GM12878 (cell line): ENCODE data around the gene REV1. TPM values are rescaled to one million over a fixed set of nuclear protein-coding genes. Genes with fewer than 3 reads are reported as not detected.

ENCODE experiments used
- ATAC-seq: fragments of 200-7000 bp; cut with Tn5 transposase; 3 replicates; pipeline ENCODE4 v1.9.1; 2020; ENCODE audit warnings: mild to moderate bottlenecking, moderate library complexity
- BruUV-seq: library from RNA; stranded (reverse); fragments of 400-500 nt; replicated peaks from 2 replicates; lab custom pipeline; 2021; lab: Mats Ljungman, UMichigan
- CTCF ChIA-PET: fragments of 300-600 bp; sonication (Branson Sonifier 250); formaldehyde crosslinking; extraction: SDS; loops from one replicate; lab custom pipeline; 2021; ENCODE audit warnings: inconsistent platforms; lab: Yijun Ruan, JAX
- POLR2A ChIA-PET: fragments of 350-600 bp; formaldehyde crosslinking; extraction: SDS; loops from one replicate; lab custom pipeline; 2021; ENCODE audit warnings: inconsistent platforms; lab: Charles Lee
- RAD21 ChIA-PET: fragments of 300-600 bp; sonication (Branson Sonifier 250); formaldehyde crosslinking; loops from one replicate; lab custom pipeline; 2023; ENCODE audit warnings: antibody characterized with exemption; ENCODE audit not compliant: unreplicated experiment; lab: Charles Lee
- SMC1A ChIA-PET: fragments of 300-600 bp; sonication (Branson Sonifier 250); formaldehyde crosslinking; loops from one replicate; lab custom pipeline; 2023; ENCODE audit not compliant: unreplicated experiment, uncharacterized antibody; lab: Charles Lee
- DNase-seq: peaks from one replicate; pipeline ENCODE4 v3.0.0-alpha.2; 2011; ENCODE audit warnings: low read depth, low spot score
- FAIRE-seq: peaks from 3 replicates; lab custom pipeline; 2011; peaks lifted over from hg19 to GRCh38; lab: Jason Lieb, UNC
- H2AFZ ChIP-seq: 2 replicates; pipeline ENCODE4 v1.6.0; 2011; ENCODE audit warnings: low read depth, low read length, control low read depth; ENCODE audit not compliant: control insufficient read depth
- H3K27ac ChIP-seq: 2 replicates; pipeline ENCODE4 v1.5.1; 2011; ENCODE audit warnings: control low read depth; ENCODE audit not compliant: control insufficient read depth, insufficient read depth
- H3K27me3 ChIP-seq, 2 experiments: replicated peaks in 1 of 2; 2 replicates each; pipeline versions ENCODE4 v1.6.0 to v1.6.1; 2011; ENCODE audit warnings: low read length in 1 of 2; ENCODE audit not compliant: control insufficient read depth in 2 of 2, insufficient read depth in 2 of 2
- H3K36me3 ChIP-seq, 2 experiments: 2 replicates each; pipeline ENCODE4 v1.5.1; 2011; ENCODE audit warnings: low read length in 1 of 2; ENCODE audit not compliant: control insufficient read depth in 2 of 2, insufficient read depth in 2 of 2
- H3K4me1 ChIP-seq: 2 replicates; pipeline ENCODE4 v1.6.1; 2011; ENCODE audit warnings: mild to moderate bottlenecking, low read length, moderate library complexity, mixed read lengths; ENCODE audit not compliant: control insufficient read depth, insufficient read depth
- H3K4me2 ChIP-seq: 2 replicates; pipeline ENCODE4 v1.6.0; 2011; ENCODE audit warnings: control low read depth; ENCODE audit not compliant: control insufficient read depth, insufficient read depth
- H3K4me3 ChIP-seq: fragments of 200-600 bp; sonication (generic); 2 replicates; pipeline ENCODE4 v1.5.1; 2016
- H3K79me2 ChIP-seq: 2 replicates; pipeline ENCODE4 v1.6.0; 2011; ENCODE audit warnings: low read length; ENCODE audit not compliant: control insufficient read depth, insufficient read depth
- H3K9ac ChIP-seq: 2 replicates; pipeline ENCODE4 v1.8.0; 2011; ENCODE audit warnings: low read length, control low read depth, mixed read lengths; ENCODE audit not compliant: control insufficient read depth, insufficient read depth
- H3K9me3 ChIP-seq: replicated peaks from 3 replicates; pipeline ENCODE4 v1.5.1; 2011; ENCODE audit warnings: mild to moderate bottlenecking, low read length; ENCODE audit not compliant: control insufficient read depth, insufficient read depth
- H4K20me1 ChIP-seq: 2 replicates; pipeline ENCODE4 v1.6.0; 2011; ENCODE audit not compliant: control insufficient read depth, insufficient read depth
- ATF2 ChIP-seq: IDR thresholded peaks from 2 replicates; pipeline ENCODE4 v1.6.1; 2012; ENCODE audit warnings: low read length, inconsistent platforms
- FOXK2 ChIP-seq: fragments of 450-650 bp; IDR thresholded peaks from 2 replicates; pipeline ENCODE4 v1.6.1; 2017; ENCODE audit warnings: mild to moderate bottlenecking, moderate library complexity
- GABPA ChIP-seq: IDR thresholded peaks from 2 replicates; pipeline ENCODE4 v1.6.1; 2014; ENCODE audit warnings: antibody characterized with exemption, low read depth, mild to moderate bottlenecking, inconsistent platforms
- HCFC1 ChIP-seq: fragments of 150-350 bp; IDR thresholded peaks from 2 replicates; pipeline ENCODE4 v1.6.1; 2014; ENCODE audit warnings: low read length
- LARP7 ChIP-seq: fragments of 450-650 bp; IDR thresholded peaks from 2 replicates; pipeline ENCODE4 v1.6.1; 2017; ENCODE audit warnings: mild to moderate bottlenecking
- PML ChIP-seq: IDR thresholded peaks from 2 replicates; pipeline ENCODE4 v1.6.1; 2012; ENCODE audit warnings: low read length, inconsistent platforms
- SIX5 ChIP-seq: IDR thresholded peaks from 2 replicates; pipeline ENCODE4 v1.6.1; 2011; ENCODE audit warnings: mild to moderate bottlenecking, low read depth, low read length, moderate library complexity; ENCODE audit not compliant: severe bottlenecking
- SMC3 ChIP-seq: IDR thresholded peaks from 2 replicates; pipeline ENCODE4 v1.6.1; 2011; ENCODE audit warnings: low read length, improper control_type of control experiment, borderline replicate concordance
- TCF12 ChIP-seq: IDR thresholded peaks from 2 replicates; pipeline ENCODE4 v1.6.1; 2011; ENCODE audit warnings: low read depth, mild to moderate bottlenecking, low read length
- WRNIP1 ChIP-seq: IDR thresholded peaks from 2 replicates; pipeline ENCODE4 v1.6.1; 2011; ENCODE audit warnings: low read depth, low read length, improper control_type of control experiment, borderline replicate concordance
- ZBED1 ChIP-seq: IDR thresholded peaks from 2 replicates; pipeline ENCODE4 v1.6.1; 2016; ENCODE audit warnings: borderline replicate concordance
- ZNF217 ChIP-seq: fragments of 450-650 bp; IDR thresholded peaks from 2 replicates; pipeline ENCODE4 v1.6.1; 2017; ENCODE audit warnings: antibody characterized with exemption, mild to moderate bottlenecking
- ZNF384 ChIP-seq: IDR thresholded peaks from 2 replicates; pipeline ENCODE4 v1.6.1; 2012; ENCODE audit warnings: low read depth, mild to moderate bottlenecking, low read length, improper control_type of control experiment, borderline replicate concordance
- ZNF622 ChIP-seq: fragments of 450-650 bp; IDR thresholded peaks from 2 replicates; pipeline ENCODE4 v1.6.1; 2017; ENCODE audit warnings: mild to moderate bottlenecking, inconsistent platforms
- WGBS: methylation state at CpG from one replicate; pipeline ENCODE4 v1.1.6; 2016; ENCODE audit warnings: low lambda C conversion rate; ENCODE audit not compliant: insufficient replicate concordance, insufficient coverage; ENCODE audit errors: missing lambda C conversion rate; 5-methylcytosine and 5-hydroxymethylcytosine counted together
- in situ Hi-C: fragments of 300-500 bp; cut with MboI; formaldehyde crosslinking; loops from 9 replicates; pipeline ENCODE4 v1.14.3; 2018; ENCODE audit warnings: mixed read lengths
- intact Hi-C: fragments of 100-400 bp; cut with micrococcal nuclease; formaldehyde crosslinking; loops from one replicate; pipeline ENCODE4 v1.14.2; 2022; ENCODE audit not compliant: unreplicated experiment
- polyA plus RNA-seq, 11 experiments: library from polyadenylated mRNA; depleted of rRNA in 4 of 11; unstranded in 6 of 11; stranded (reverse) in 5 of 11; fragments of >200 nt; fragmentation: Nextera tagmentation in 4 of 11; fragmentation: Illumina TruSeq in 1 of 11; extraction: Ambion mirVana in 4 of 11; extraction: Trizol in 1 of 11; gene quantifications; 1 replicate in 1 of 11; 2 replicates in 10 of 11; pipeline versions ENCODE4 v1.2.1 to v1.2.3, GENCODE V29; 2011 to 2016; ENCODE audit warnings: inconsistent platforms in 2 of 11, missing spikeins in 2 of 11, low read depth in 1 of 11
- total RNA-seq, 4 experiments: library from RNA; depleted of rRNA in 3 of 4; stranded (reverse); fragments of >200 nt in 3 of 4; fragmentation: Illumina TruSeq in 1 of 4; extraction: Trizol in 1 of 4; gene quantifications; 2 replicates each; pipeline versions ENCODE4 v1.2.1 to v1.2.3, GENCODE V29; 2013 to 2021
- TF ChIP-seq, protein P1 (sequence below): IDR thresholded peaks from 2 replicates; pipeline ENCODE4 v1.6.1; 2012; ENCODE audit warnings: low read depth, low read length, improper control_type of control experiment
- TF ChIP-seq, protein P2 (sequence below): fragments of 150-350 bp; IDR thresholded peaks from 2 replicates; pipeline ENCODE4 v1.6.1; 2016; ENCODE audit warnings: low read depth, low read length

Gene REV1
- total and polyA plus RNA-seq, 10 of the 15 experiments (the other 5 are each of a cell fraction or from before 2014, with no cell fraction given): 11.3 to 46.8 (median 29.0) TPM

GRCh38 chr2:99420031-99420430, 69.8 kb downstream of the REV1 start (continued):
- TF ChIP-seq, protein P1, sequence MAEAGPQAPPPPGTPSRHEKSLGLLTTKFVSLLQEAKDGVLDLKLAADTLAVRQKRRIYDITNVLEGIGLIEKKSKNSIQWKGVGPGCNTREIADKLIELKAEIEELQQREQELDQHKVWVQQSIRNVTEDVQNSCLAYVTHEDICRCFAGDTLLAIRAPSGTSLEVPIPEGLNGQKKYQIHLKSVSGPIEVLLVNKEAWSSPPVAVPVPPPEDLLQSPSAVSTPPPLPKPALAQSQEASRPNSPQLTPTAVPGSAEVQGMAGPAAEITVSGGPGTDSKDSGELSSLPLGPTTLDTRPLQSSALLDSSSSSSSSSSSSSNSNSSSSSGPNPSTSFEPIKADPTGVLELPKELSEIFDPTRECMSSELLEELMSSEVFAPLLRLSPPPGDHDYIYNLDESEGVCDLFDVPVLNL: no peak
- TF ChIP-seq TCF12: no peak
- TF ChIP-seq GABPA: no peak
- TF ChIP-seq WRNIP1: no peak
- TF ChIP-seq LARP7: no peak
- no peak for TF ChIP-seq SMC3
- TF ChIP-seq FOXK2: no peak
- no peak for TF ChIP-seq ZBED1

DNA sequence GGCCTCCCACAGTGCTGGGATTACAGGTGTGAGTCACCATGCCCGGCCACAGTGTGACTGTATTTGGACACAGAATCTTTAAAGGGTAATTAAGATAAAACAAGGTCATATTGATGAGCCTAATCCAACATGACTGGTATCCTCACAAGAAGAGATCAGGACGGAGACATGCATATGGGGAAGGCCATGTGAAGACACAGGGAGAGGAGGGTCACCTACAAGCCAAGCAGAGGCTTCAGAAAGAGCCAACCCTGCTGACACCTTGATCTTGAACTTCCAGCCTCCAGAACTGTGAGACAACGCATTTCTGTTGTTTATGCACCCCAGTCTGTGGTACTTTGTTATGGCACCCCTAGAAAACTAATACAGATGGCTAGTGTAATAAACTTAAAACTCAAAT, 72.4 kb downstream of the REV1 start:
- H3K27ac ChIP-seq: no peak overlapping the region
- POLR2A ChIA-PET: interaction anchor here (0.6 to 0.7 kb wide), 2 partner anchors 28 to 48 kb away, joined by 3 read pairs; no protein-coding TSS in a partner anchor
- SMC1A ChIA-PET: no interaction called here
- H3K79me2 ChIP-seq: no peaks in the 10 kb centered on the region
- 98% methylated on average over 3 of the region's 3 CpGs for WGBS
- in situ Hi-C loops (no loop called here), intact Hi-C loops (no loop called here)
- H3K9me3 ChIP-seq: no peaks in the 10 kb centered on the region
- no peaks in the 10 kb centered on the region for H3K4me1 ChIP-seq
- BruUV-seq: no TSS peak
- no peak overlapping the region for H3K4me2 ChIP-seq
- H2AFZ ChIP-seq: no peak overlapping the region
- no peak overlapping the region for H3K9ac ChIP-seq
- H3K4me3 ChIP-seq: no peak overlapping the region
- no peaks in the 10 kb centered on the region for H3K27me3 ChIP-seq
- FAIRE-seq (no peak), ATAC-seq (no peak), DNase-seq (no peak)
- TF ChIP-seq PML: no peak
- TF ChIP-seq HCFC1: no peak
- no peak for TF ChIP-seq ZNF384
- no peak for TF ChIP-seq FOXK2
- TF ChIP-seq, protein P1: no peak
- no peak for TF ChIP-seq ATF2
- no peak for TF ChIP-seq ZNF217
- TF ChIP-seq ZNF622: no peak
- TF ChIP-seq, protein P2, sequence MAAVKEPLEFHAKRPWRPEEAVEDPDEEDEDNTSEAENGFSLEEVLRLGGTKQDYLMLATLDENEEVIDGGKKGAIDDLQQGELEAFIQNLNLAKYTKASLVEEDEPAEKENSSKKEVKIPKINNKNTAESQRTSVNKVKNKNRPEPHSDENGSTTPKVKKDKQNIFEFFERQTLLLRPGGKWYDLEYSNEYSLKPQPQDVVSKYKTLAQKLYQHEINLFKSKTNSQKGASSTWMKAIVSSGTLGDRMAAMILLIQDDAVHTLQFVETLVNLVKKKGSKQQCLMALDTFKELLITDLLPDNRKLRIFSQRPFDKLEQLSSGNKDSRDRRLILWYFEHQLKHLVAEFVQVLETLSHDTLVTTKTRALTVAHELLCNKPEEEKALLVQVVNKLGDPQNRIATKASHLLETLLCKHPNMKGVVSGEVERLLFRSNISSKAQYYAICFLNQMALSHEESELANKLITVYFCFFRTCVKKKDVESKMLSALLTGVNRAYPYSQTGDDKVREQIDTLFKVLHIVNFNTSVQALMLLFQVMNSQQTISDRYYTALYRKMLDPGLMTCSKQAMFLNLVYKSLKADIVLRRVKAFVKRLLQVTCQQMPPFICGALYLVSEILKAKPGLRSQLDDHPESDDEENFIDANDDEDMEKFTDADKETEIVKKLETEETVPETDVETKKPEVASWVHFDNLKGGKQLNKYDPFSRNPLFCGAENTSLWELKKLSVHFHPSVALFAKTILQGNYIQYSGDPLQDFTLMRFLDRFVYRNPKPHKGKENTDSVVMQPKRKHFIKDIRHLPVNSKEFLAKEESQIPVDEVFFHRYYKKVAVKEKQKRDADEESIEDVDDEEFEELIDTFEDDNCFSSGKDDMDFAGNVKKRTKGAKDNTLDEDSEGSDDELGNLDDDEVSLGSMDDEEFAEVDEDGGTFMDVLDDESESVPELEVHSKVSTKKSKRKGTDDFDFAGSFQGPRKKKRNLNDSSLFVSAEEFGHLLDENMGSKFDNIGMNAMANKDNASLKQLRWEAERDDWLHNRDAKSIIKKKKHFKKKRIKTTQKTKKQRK: no peak
- no peak for TF ChIP-seq SIX5
- no peaks in the 10 kb centered on the region for H4K20me1 ChIP-seq
- CTCF ChIA-PET: no interaction called here
- RAD21 ChIA-PET: no interaction called here
- H3K36me3 ChIP-seq: peaks cover 11 to 27% of the 10 kb centered on the region in 2 experiments
